Left lobe of liver (tissue), 2 donors: ENCODE measurements around the gene AMOTL2. TPM values are rescaled to one million over a fixed set of nuclear protein-coding genes. Genes with fewer than 3 reads are reported as not detected.
A peak's percentile ranks its signal among the peaks of the same experiment; 100 is the strongest.

Experiments used
- ATAC-seq: fragments of 200-7000 bp; cut with Tn5 transposase; one replicate; pipeline ENCODE4 v1.9.1; 2020; ENCODE audit warnings: mild to moderate bottlenecking, moderate library complexity
- DNase-seq: peaks from one replicate; pipeline ENCODE4 v3.0.0-alpha.2; 2020; ENCODE audit warnings: low spot score
- total RNA-seq: library from RNA; stranded (reverse); gene quantifications from one replicate; pipeline ENCODE4 v1.2.1, GENCODE V29; 2021
- donor health status: DM: no; HTN: no; CAD: no; lungs with moderate emphysema.
- donor health status: DM: no; HTN: yes; CAD: no.

Gene AMOTL2
- total RNA-seq, result 26.8 TPM

DNA sequence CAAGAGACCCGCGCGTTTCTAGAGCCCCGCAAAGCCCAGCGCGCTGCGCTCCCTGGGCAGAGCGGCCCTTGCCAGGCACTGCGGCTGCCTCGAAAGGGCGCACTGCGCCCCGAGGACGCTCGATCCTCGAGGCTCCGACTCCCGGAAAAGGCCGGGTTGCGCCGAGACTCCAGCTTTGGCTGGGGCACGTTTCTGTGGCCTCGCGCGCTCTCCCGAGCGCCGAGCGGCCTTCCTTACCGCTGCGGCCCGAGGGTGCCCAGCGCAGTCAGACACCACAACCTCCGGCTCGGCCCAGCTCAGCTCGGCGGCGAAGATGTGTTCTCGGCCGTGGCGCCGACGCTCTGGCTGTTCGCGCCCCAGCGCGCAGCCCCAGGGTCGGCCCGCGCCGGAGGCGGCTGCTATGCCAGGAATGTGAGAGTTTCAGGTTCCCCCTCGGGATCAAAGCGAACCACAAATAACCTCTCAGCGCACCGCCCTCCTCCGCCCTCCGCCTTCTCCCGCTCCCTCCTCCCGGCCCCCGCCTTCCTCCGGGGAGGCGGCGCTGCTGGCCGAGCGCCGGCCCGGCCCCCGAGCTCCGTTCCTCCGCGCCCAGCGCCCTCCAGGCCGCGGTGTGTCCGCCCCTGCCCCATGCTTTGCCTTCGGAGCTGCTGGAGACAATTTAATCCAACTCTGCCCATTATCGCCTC lies at the start of gene AMOTL2:
Gene AMOTL2, minus strand, starts transcription at position 343 of the 686 bp plus-strand sequence. CDS start 3,014 bp downstream, outside the sequence.
- DNase-seq (peak; percentile 92), ATAC-seq (peak; percentile 74)

GRCh38 chr3:134423153-134423552 lies 48.9 kb upstream of the AMOTL2 start:
- ATAC-seq (no peak), DNase-seq (no peak)

DNA sequence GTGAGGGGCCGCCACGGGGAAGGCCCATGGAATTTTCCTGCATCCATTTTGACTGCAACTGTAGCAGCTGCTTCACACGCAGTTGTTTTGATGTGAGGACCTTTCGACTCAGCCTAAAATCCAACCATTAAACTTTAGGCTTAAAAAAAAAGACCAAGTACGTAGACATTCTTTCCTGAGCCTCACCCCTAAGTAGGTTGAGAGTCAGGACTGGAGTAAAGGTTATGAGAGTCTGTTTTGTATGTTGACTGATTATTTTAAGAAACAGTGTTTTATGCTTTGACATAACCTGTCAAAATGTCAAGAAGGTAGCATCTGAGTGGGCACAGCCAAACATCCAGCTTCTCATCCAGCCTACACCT lies 45.7 kb upstream of the AMOTL2 start:
- no peak for ATAC-seq

DNA sequence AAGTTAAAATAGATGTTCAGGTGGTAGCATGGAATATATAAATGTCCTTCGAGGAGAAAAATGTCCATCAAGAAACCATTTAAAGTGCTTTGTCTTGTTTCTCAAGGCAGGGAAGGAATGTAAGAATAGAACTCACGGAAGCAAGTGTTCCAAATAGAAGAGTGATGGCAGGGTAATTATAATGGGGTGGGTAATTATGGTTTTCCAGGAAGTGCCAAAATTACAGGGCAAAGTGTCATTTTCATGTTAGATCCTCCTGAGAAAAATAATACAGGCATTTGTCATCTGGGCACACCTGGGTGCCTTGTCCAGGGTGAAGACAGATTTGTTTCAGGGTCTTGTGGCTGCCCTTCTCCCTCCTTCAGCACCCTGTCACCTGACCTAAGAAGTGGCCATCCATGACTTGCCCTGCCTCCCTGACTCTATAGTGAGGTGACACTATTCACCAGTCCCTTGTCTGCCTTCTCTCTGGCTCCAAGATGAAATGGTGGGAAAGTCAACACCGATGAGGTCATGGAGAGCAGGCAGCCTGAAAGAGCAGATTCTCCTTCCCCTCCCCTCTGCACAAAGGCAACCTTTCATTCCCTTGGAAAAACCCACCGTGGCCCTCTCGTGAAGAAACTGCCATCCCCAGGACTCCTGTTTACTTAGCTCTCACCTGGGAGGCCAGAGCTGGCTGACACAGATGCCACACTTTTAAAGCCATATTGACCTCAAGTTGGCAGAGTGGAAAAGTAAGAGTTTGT lies 45.1 kb upstream of the AMOTL2 start:
- DNase-seq, result no peak
- no peak for ATAC-seq

More for the DNA sequence above, 45.7 kb upstream of the AMOTL2 start:
- DNase-seq, result no peak

DNA sequence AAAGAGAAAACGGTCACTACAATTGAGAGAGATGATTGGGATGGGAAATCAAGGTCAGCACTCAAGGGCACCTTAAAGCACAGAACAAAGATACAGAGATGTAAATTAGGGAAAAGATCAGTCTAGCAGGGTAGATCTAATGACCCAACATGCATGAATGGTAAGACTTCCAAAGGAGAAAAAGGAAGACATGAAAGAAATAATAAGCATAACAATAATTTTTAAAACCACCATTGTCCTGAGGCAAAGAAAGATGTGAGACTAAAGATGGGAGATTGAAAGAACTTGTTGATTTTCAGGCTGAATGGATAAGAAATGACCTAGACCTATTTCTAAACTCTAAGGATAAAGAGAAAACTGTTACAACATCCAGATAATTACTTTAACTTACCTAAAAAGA lies 34.8 kb upstream of the AMOTL2 start:
- no peak for ATAC-seq
- no peak for DNase-seq

GRCh38 chr3:134407239-134407625 lies 33.0 kb upstream of the AMOTL2 start:
- ATAC-seq, result no peak

DNA sequence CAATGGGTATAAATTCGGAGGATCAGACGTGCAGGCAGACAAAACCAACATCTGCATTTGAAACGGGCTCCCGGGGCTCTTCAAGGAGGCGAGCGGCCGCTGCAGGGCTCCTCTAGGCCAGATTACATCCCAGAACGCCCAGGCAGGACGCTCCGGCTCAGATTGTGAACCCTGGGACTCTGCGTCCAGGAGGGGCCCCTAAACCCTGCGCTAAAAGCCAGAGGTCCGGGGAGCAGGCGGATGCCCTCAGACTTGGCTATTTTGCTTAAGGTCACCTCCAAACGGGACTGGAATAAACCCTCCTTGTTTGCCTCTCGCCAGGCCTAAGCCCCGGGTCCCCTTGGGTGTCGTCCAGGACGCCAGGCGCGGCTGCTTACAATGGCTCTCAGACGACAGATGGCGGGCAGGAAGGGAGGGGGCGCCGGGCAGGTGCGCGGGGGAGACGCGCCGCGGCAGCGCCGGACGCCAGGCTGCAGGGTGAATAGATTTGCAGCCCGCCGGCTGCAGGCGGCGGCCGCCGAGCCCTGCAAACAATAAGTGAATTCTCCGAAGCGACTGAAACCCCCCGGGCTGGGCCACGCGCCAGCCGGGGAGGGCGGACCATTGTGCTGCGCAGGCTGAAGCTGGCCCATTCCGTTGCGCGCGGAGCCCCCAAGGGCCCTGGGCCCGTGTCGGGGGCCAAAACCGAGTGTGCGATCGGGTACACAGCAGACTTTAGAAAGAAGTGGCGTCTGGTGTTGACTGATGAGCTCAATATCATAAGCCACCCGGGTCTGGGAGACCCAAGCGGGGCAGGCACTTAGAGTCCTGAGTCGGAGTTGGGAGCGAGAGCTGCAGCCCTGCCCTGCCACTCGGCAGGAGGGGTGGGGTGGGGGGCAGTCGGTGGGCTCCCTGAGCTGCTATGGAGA lies 32.3 kb upstream of the AMOTL2 start:
- ATAC-seq (peak; percentile 47), DNase-seq (no peak)

More at GRCh38 chr3:134407239-134407625, 33.0 kb upstream of the AMOTL2 start:
- DNase-seq, result no peak

DNA sequence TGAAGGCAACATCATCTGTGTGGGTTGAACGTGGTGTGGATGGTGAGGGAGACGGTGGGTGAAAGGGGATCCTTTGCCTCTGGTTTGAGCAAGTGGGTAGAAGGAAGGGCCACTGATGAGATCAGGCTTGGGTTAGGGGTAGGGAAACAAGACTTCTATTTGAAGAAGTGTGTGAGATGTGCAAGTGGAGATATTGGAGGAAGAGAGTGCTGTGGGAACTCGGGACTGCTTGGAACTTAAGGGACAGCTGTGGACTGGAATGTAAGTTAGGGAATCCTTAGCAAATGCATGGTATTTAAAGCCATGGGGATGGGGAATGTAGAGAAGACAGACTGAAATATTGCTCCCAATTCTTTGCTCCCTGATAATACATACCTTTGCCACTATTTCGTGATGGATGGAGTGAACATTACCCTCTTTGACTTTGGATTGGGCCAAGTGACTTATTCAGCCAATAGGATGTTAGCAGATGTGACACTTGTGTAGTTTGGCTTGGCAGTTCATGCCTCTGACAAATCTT lies 30.2 kb upstream of the AMOTL2 start:
- ATAC-seq (no peak), DNase-seq (no peak)

DNA sequence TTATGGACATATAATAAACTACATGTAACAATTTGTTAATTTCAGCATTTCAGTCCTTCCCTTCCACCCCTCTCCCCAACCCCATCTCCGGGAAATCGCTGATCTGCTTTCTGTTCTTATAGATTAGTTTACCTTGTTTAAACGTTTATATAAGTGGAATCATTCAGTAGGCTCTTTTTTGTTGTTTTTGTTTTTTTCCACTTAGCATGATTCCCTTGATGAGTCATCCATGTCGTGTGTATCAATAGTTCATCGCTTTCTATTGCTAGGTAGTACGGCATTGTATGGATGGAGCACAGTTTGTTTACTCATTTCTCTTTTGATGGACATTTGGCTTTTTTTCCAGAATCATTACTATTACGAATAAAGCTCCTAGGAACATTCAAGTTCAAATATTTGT lies 23.5 kb upstream of the AMOTL2 start:
- ATAC-seq, result no peak
- DNase-seq, result no peak

GRCh38 chr3:134395103-134395502 lies 20.9 kb upstream of the AMOTL2 start:
- ATAC-seq (no peak), DNase-seq (no peak)

DNA sequence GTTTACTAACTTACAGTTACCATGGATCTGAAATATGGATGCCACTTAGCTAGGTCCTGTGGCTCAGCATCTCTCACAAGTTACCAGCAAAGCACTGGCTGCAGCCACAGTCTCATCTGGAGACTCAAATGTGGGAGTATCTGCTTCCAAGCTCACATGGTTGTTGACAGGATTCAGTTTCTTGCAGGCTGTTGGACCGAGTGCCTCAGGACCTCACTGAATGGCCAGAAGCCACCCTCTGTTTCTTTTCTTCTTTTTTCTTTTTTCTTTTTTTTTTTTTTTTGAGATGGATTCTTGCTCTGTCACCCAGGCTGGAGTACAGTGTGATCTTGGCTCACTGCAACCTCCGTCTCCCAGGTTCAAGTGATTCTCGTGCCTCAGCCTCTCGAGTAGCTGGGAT lies 20.1 kb upstream of the AMOTL2 start:
- DNase-seq, result no peak
- ATAC-seq, result no peak

- DNase-seq (no peak), ATAC-seq (no peak)
Measured at GRCh38 chr3:134393074-134393473, 18.8 kb upstream of the AMOTL2 start.

- no peak for DNase-seq
- ATAC-seq, result no peak
Measured at GRCh38 chr3:134392336-134392983, 18.2 kb upstream of the AMOTL2 start.

DNA sequence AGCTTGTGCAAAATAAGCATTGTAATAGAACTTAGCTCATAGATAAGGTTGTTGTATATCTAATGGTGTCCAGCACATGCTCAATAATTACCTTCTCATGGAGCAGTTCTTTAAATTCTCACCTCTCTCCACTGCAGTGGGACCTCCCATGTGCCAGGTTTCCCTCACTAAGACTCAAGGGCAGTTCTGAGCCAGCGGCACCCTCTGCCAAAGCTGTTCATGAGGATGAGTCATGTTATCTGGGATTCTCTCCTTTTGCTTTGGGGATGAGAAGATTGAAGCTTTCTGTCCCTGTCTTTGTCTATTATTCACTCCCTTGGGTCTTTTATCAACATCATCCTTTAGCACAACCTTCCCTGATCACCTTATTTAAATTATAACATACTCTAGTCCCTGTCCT lies 15.6 kb upstream of the AMOTL2 start:
- DNase-seq (no peak), ATAC-seq (no peak)

GRCh38 chr3:134388788-134389485 lies 14.7 kb upstream of the AMOTL2 start:
- DNase-seq, result no peak

DNA sequence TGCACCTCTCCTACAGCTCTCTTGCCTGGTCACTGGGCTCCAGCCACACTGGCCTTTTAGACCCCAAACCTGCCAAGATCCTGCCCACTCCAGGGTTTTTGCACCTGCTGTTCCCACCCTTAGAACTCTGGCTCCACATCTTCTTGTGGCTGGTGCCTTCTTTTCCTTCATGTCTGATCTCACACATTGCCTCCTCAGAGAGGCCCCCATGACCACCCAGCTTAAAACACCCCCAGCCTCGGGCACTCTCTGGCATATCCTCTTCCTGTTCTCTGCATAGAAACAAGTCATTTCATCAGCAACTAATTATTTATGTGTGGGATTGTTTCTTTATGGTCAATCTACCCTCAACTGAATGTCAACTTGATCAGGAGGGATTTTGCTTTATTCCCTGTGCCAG lies 14.0 kb upstream of the AMOTL2 start:
- DNase-seq, result no peak
- ATAC-seq, result no peak

More at GRCh38 chr3:134388788-134389485, 14.7 kb upstream of the AMOTL2 start:
- no peak for ATAC-seq

GRCh38 chr3:134387293-134387692 lies 13.0 kb upstream of the AMOTL2 start:
- ATAC-seq, result no peak
- no peak for DNase-seq

- ATAC-seq (no peak), DNase-seq (no peak)
Measured at GRCh38 chr3:134384963-134385362, 10.7 kb upstream of the AMOTL2 start.

GRCh38 chr3:134381831-134382442 lies 7.7 kb upstream of the AMOTL2 start:
- no peak for ATAC-seq

GRCh38 chr3:134381076-134381475 lies 6.8 kb upstream of the AMOTL2 start:
- ATAC-seq, result no peak

More at GRCh38 chr3:134381831-134382442, 7.7 kb upstream of the AMOTL2 start:
- DNase-seq, result peak; percentile 47

More at GRCh38 chr3:134381076-134381475, 6.8 kb upstream of the AMOTL2 start:
- DNase-seq, result no peak
